K562 (cell line): ENCODE measurements around the gene ARAP1. TPM values are rescaled to one million over a fixed set of nuclear protein-coding genes. Genes with fewer than 3 reads are reported as not detected.

ENCODE experiments used
- ATAC-seq: fragments of 200-7000 bp; cut with Tn5 transposase; 3 replicates; pipeline ENCODE4 v1.9.1; 2020; ENCODE audit warnings: moderate library complexity
- BruUV-seq: library from RNA; stranded (reverse); fragments of 400-500 nt; replicated peaks from 2 replicates; lab custom pipeline; 2021; lab: Mats Ljungman, UMichigan
- CTCF ChIA-PET: fragments of 300-600 bp; formaldehyde crosslinking; extraction: SDS; loops from one replicate; lab custom pipeline; 2021; ENCODE audit warnings: low intra/inter-chr PET ratio; lab: Yijun Ruan, JAX
- POLR2A ChIA-PET: fragments of 300-600, 350-650 bp; sonication (Branson Sonifier 250); formaldehyde crosslinking; extraction: SDS; loops from one replicate; lab custom pipeline; 2021; ENCODE audit warnings: antibody characterized with exemption, inconsistent platforms; lab: Yijun Ruan, JAX
- DNase-seq, 4 experiments: peaks; one replicate each; pipeline versions ENCODE4 v3.0.0 to v3.0.0-alpha.2; 2011 to 2018; ENCODE audit warnings: low spot score in 3 of 4, mixed read lengths in 3 of 4; ENCODE audit errors: extremely low read depth in 1 of 4
- FAIRE-seq: peaks from 2 replicates; lab custom pipeline; 2011; peaks lifted over from hg19 to GRCh38; lab: Jason Lieb, UNC
- H2AFZ ChIP-seq: 2 replicates; pipeline ENCODE4 v1.6.0; 2011; ENCODE audit warnings: low read depth, low read length, control low read depth, inconsistent platforms
- H3K27ac ChIP-seq: fragments of 200-600 bp; 3 replicates; pipeline ENCODE4 v1.8.0; 2011; ENCODE audit warnings: low read depth, mild to moderate bottlenecking, control low read depth, inconsistent platforms, low read length, moderate library complexity, mixed read lengths; ENCODE audit errors: extremely low read depth
- H3K27me3 ChIP-seq, 2 experiments: fragments of 300-600 bp in 1 of 2; 2 replicates in 1 of 2; 3 replicates in 1 of 2; pipeline versions ENCODE4 v1.6.0 to v1.8.0; 2011; ENCODE audit warnings: inconsistent platforms in 2 of 2, low read length in 2 of 2, mild to moderate bottlenecking in 1 of 2, mixed read lengths in 1 of 2, moderate library complexity in 1 of 2; ENCODE audit not compliant: control insufficient read depth in 2 of 2, insufficient read depth in 2 of 2
- H3K36me3 ChIP-seq: fragments of 300-600 bp; 3 replicates; pipeline ENCODE4 v1.8.0; 2011; ENCODE audit warnings: mild to moderate bottlenecking, low read length, inconsistent platforms; ENCODE audit not compliant: control insufficient read depth, insufficient read depth
- H3K4me1 ChIP-seq, 2 experiments: fragments of 200-600 bp in 1 of 2; replicated peaks in 1 of 2; 2 replicates in 1 of 2; 3 replicates in 1 of 2; pipeline versions ENCODE4 v1.5.1 to v1.8.0; 2011; ENCODE audit warnings: inconsistent platforms in 2 of 2, low read length in 2 of 2, mild to moderate bottlenecking in 1 of 2, mixed read lengths in 1 of 2, moderate library complexity in 1 of 2; ENCODE audit not compliant: control insufficient read depth in 2 of 2, insufficient read depth in 2 of 2
- H3K4me2 ChIP-seq: 2 replicates; pipeline ENCODE4 v1.6.1; 2011; ENCODE audit warnings: low read length, control low read depth, inconsistent platforms, mixed read lengths; ENCODE audit not compliant: insufficient read depth
- H3K4me3 ChIP-seq: fragments of 200-600 bp; sonication (generic), shearing (Covaris generic); 2 replicates; pipeline ENCODE4 v1.5.1; 2016; ENCODE audit warnings: control low read depth, inconsistent platforms
- H3K79me2 ChIP-seq: fragments of 200-600 bp; 3 replicates; pipeline ENCODE4 v1.8.0; 2011; ENCODE audit warnings: low read length, inconsistent platforms; ENCODE audit not compliant: control insufficient read depth, insufficient read depth
- H3K9ac ChIP-seq, 2 experiments: 2 replicates each; pipeline versions ENCODE4 v1.6.0 to v1.6.1; 2011; ENCODE audit warnings: low read depth in 2 of 2, low read length in 2 of 2, control low read depth in 1 of 2, inconsistent platforms in 1 of 2, mild to moderate bottlenecking in 1 of 2, mixed read lengths in 1 of 2; ENCODE audit not compliant: insufficient read depth in 1 of 2
- H3K9me1 ChIP-seq: one replicate; pipeline ENCODE4 v1.6.0; 2011; ENCODE audit warnings: inconsistent platforms, mild to moderate bottlenecking, low read length, moderate library complexity; ENCODE audit not compliant: control insufficient read depth, insufficient read depth
- H3K9me3 ChIP-seq: replicated peaks from 2 replicates; pipeline ENCODE4 v1.5.1; 2011; ENCODE audit warnings: low read depth, low read length, inconsistent platforms; ENCODE audit not compliant: control insufficient read depth, insufficient read depth
- H4K20me1 ChIP-seq: replicated peaks from 2 replicates; pipeline ENCODE4 v1.6.1; 2011; ENCODE audit warnings: low read length, inconsistent platforms, mixed read lengths; ENCODE audit not compliant: control insufficient read depth, insufficient read depth
- ARNT ChIP-seq, 2 experiments: fragments of 450-650 bp; IDR thresholded peaks; 2 replicates each; pipeline ENCODE4 v1.6.1; 2016; ENCODE audit warnings: mild to moderate bottlenecking in 1 of 2
- HDAC6 ChIP-seq: IDR thresholded peaks from 2 replicates; pipeline ENCODE4 v1.6.1; 2012; ENCODE audit warnings: low read depth, mild to moderate bottlenecking, control low read depth, inconsistent platforms, low read length, moderate library complexity
- KLF1 ChIP-seq: fragments of 450-650 bp; IDR thresholded peaks from 2 replicates; pipeline ENCODE4 v1.6.1; 2016; ENCODE audit warnings: missing genetic modification characterization, missing compliant biosample characterization
- PCBP2 ChIP-seq: fragments of 200-400 bp; formaldehyde crosslinking; IDR thresholded peaks from 2 replicates; pipeline ENCODE4 v1.6.1; 2018; ENCODE audit warnings: low read length, low read depth, mild to moderate bottlenecking, moderate library complexity; ENCODE audit not compliant: poor library complexity, severe bottlenecking
- PTBP1 ChIP-seq: fragments of 200-400 bp; formaldehyde crosslinking; IDR thresholded peaks from 2 replicates; pipeline ENCODE4 v1.6.1; 2017; ENCODE audit warnings: low read depth, low read length
- PTRF ChIP-seq: fragments of 450-650 bp; IDR thresholded peaks from 2 replicates; pipeline ENCODE4 v1.6.1; 2016; ENCODE audit warnings: mild to moderate bottlenecking, missing genetic modification characterization, missing compliant biosample characterization
- ZNF511 ChIP-seq: sonication (generic); formaldehyde crosslinking; IDR thresholded peaks from 2 replicates; pipeline ENCODE4 v1.8.0; 2022; ENCODE audit warnings: mild to moderate bottlenecking, missing genetic modification reagents
- WGBS: fragments of 100-300 bp; shearing (Covaris generic); methylation state at CpG from one replicate; pipeline ENCODE4 v1.1.6; 2016; ENCODE audit warnings: low coverage, mixed read lengths; ENCODE audit not compliant: insufficient coverage; ENCODE audit errors: missing lambda C conversion rate; 5-methylcytosine and 5-hydroxymethylcytosine counted together
- in situ Hi-C: fragments of 300-500 bp; cut with MboI; formaldehyde crosslinking; loops from 4 replicates; pipeline ENCODE4 v1.15.0; 2018; ENCODE audit warnings: inconsistent platforms, mixed read lengths
- intact Hi-C: fragments of 100-400 bp; cut with micrococcal nuclease; formaldehyde crosslinking; loops from 2 replicates; pipeline ENCODE4 v1.14.2; 2022
- polyA plus RNA-seq, 8 experiments: library from polyadenylated mRNA; depleted of rRNA in 4 of 8; stranded (reverse) in 5 of 8; unstranded in 3 of 8; fragments of >200 nt; fragmentation: Nextera tagmentation in 2 of 8; fragmentation: Illumina TruSeq in 1 of 8; extraction: Ambion mirVana in 2 of 8; extraction: Trizol in 1 of 8; gene quantifications; 2 replicates each; pipeline versions ENCODE4 v1.2.1 to v1.2.3, GENCODE V29; 2011 to 2014; ENCODE audit warnings: inconsistent platforms in 1 of 8, missing spikeins in 1 of 8
- total RNA-seq, 7 experiments: library from RNA; depleted of rRNA in 6 of 7; stranded (reverse); fragments of >200 nt in 6 of 7; fragmentation: Illumina TruSeq in 2 of 7; extraction: Trizol in 2 of 7; gene quantifications; 2 replicates each; pipeline versions ENCODE4 v1.2.1 to v1.2.3, GENCODE V29; 2011 to 2021; ENCODE audit warnings: low replicate concordance in 1 of 7
- TF ChIP-seq, protein P1 (sequence below): sonication (generic); formaldehyde crosslinking; IDR thresholded peaks from 2 replicates; pipeline ENCODE4 v1.8.1; 2023; ENCODE audit warnings: missing genetic modification reagents, mild to moderate bottlenecking, borderline replicate concordance
- TF ChIP-seq, protein P2 (sequence below): IDR thresholded peaks from 2 replicates; pipeline ENCODE4 v1.6.1; 2011; ENCODE audit not compliant: insufficient read length; ENCODE audit errors: extremely low read depth

Gene ARAP1
- total and polyA plus RNA-seq, 9 of the 15 experiments (the other 6 are each of a cell fraction or from before 2014, with no cell fraction given), result 0.23 to 67.0 (median 24.6) TPM

DNA sequence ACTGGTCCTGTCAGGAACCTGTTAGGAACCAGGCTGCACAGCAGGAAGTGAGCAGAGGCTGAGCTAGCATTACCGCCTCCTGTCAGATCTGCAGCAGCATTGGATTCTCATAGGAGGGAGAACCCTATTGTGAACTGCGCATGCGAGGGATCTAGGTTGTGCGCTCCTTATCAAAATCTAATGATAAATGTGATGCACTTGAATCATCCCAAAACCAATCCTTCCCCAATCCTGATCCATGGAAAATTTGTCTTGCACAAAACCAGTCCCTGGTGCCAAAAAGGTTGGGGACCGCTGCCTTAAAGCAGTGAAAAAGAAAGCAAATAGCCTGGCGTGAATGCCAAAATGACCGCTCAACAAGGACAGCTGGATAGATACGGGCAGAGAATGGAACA, 1.9 kb upstream of the ARAP1 start (continued):
- TF ChIP-seq, protein P1, sequence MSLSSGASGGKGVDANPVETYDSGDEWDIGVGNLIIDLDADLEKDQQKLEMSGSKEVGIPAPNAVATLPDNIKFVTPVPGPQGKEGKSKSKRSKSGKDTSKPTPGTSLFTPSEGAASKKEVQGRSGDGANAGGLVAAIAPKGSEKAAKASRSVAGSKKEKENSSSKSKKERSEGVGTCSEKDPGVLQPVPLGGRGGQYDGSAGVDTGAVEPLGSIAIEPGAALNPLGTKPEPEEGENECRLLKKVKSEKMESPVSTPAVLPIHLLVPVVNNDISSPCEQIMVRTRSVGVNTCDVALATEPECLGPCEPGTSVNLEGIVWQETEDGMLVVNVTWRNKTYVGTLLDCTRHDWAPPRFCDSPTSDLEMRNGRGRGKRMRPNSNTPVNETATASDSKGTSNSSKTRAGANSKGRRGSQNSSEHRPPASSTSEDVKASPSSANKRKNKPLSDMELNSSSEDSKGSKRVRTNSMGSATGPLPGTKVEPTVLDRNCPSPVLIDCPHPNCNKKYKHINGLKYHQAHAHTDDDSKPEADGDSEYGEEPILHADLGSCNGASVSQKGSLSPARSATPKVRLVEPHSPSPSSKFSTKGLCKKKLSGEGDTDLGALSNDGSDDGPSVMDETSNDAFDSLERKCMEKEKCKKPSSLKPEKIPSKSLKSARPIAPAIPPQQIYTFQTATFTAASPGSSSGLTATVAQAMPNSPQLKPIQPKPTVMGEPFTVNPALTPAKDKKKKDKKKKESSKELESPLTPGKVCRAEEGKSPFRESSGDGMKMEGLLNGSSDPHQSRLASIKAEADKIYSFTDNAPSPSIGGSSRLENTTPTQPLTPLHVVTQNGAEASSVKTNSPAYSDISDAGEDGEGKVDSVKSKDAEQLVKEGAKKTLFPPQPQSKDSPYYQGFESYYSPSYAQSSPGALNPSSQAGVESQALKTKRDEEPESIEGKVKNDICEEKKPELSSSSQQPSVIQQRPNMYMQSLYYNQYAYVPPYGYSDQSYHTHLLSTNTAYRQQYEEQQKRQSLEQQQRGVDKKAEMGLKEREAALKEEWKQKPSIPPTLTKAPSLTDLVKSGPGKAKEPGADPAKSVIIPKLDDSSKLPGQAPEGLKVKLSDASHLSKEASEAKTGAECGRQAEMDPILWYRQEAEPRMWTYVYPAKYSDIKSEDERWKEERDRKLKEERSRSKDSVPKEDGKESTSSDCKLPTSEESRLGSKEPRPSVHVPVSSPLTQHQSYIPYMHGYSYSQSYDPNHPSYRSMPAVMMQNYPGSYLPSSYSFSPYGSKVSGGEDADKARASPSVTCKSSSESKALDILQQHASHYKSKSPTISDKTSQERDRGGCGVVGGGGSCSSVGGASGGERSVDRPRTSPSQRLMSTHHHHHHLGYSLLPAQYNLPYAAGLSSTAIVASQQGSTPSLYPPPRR (CRISPR knock-in tag), result no peak
- TF ChIP-seq HDAC6, result no peak
- TF ChIP-seq, all 486 proteins: peak for 0

DNA sequence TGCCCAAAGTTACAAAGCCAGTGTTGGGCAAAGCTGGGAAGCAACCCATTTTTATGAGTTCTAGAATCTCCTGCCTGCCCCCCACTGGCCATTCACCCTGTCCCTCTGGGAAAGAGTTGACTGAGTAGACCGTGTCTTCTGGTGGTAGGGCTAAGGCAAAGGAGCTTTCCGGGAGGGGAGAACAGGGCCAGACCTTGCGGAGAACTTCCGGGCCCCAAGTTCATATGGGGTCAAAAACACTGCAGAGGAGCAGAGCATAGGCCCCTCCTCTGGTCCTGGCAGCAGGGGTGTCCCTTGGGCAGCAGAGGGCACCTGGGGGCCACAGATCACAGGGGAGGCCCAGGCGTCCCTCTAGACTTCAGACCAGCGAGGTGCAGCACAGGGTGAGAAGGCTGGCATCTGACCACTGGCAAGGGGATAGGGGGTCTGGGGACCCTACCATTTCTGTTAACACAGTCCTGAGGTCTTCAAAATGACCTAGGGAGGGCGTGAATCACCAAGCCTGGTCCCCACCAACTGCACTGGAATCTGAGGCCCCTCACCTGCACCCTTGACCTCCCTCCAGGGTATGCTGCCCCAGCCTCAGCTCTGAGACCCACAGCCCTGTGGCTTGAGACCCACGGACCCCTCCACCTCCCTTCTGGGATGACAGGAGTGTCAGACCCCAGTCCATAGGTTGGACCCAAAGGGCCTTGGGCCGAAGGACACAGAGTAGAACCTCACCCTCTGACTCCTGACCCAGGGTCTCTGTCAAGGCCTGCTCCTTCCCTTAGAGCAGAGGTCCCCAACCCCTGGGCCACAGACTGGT, 1.3 kb upstream of the ARAP1 start:
- Histone ChIP-seq H3K27ac (peak overlapping the region; percentile 83; the same call in 1 of the 3 replicates), H2AFZ (no peak overlapping the region), H3K9ac (peak overlapping the region; percentile 70 to 73; a peak in 2 of 4 replicates), H4K20me1 (no peaks in the 10 kb centered on the region), H3K4me3 (no peak overlapping the region; the same call in 1 of the 2 replicates), H3K79me2 (peaks cover 34% of the 10 kb centered on the region), H3K36me3 (peaks cover 24% of the 10 kb centered on the region; the same call in 1 of the 3 replicates), H3K9me3 (no peaks in the 10 kb centered on the region), H3K4me2 (peak overlapping the region; percentile 94; the same call in 1 of the 2 replicates), H3K27me3 (no peaks in the 10 kb centered on the region), H3K9me1 (no peaks in the 10 kb centered on the region), H3K4me1 (peaks cover 33 to 64% of the 10 kb centered on the region in 2 experiments)
- in situ Hi-C loops, result no loop called here
- ATAC-seq (peak; percentile 3; the same call in 2 of the 3 replicates), FAIRE-seq (peak; percentile 74), DNase-seq (peak in 1 of 4 experiments; percentile 33)
- no TSS peak for BruUV-seq
- intact Hi-C loops, result loop anchor here (1.0 to 2.0 kb wide), 2 partner anchors 28 to 39 kb away; no protein-coding TSS in a partner anchor
- CTCF ChIA-PET, result no interaction called here
- 66% methylated on average over 8 of the region's 9 CpGs for WGBS
- POLR2A ChIA-PET, result interaction anchor here (0.6 to 1.4 kb wide), 4 partner anchors 15 to 43 kb away, joined by 3 to 4 read pairs (median 3); no protein-coding TSS in a partner anchor
- no peak for TF ChIP-seq PTRF (tag)
- TF ChIP-seq PCBP2, result no peak
- no peak for TF ChIP-seq ZNF511
- TF ChIP-seq, protein P2, sequence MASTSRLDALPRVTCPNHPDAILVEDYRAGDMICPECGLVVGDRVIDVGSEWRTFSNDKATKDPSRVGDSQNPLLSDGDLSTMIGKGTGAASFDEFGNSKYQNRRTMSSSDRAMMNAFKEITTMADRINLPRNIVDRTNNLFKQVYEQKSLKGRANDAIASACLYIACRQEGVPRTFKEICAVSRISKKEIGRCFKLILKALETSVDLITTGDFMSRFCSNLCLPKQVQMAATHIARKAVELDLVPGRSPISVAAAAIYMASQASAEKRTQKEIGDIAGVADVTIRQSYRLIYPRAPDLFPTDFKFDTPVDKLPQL, result no peak
- no peak for TF ChIP-seq PTBP1
- no peak for TF ChIP-seq ARNT (IDR thresholded peaks at IDR 0.05)
- no peak for TF ChIP-seq KLF1 (tag)
